Astrocyte (in vitro differentiated cells and primary cell): ENCODE measurements around the gene NSUN5. TPM values are rescaled to one million over a fixed set of nuclear protein-coding genes. Genes with fewer than 3 reads are reported as not detected.

Experiments used
- DNase-seq: peaks from one replicate; pipeline ENCODE4 v3.0.0-alpha.2; 2010; ENCODE audit warnings: low read depth
- FAIRE-seq: peaks from 2 replicates; lab custom pipeline; 2011; peaks lifted over from hg19 to GRCh38; lab: Jason Lieb, UNC
- H2AFZ ChIP-seq: 2 replicates; pipeline ENCODE4 v1.6.0; 2012; ENCODE audit warnings: low read depth, low read length, inconsistent platforms
- H3K27ac ChIP-seq: 2 replicates; pipeline ENCODE4 v1.5.1; 2011; ENCODE audit warnings: low read depth, low read length, inconsistent platforms
- H3K27me3 ChIP-seq: 2 replicates; pipeline ENCODE4 v1.6.0; 2011; ENCODE audit warnings: low read length, inconsistent platforms; ENCODE audit not compliant: insufficient read depth
- H3K36me3 ChIP-seq: 2 replicates; pipeline ENCODE4 v1.5.1; 2011; ENCODE audit warnings: low read length, inconsistent platforms; ENCODE audit not compliant: insufficient read depth
- H3K4me1 ChIP-seq: 2 replicates; pipeline ENCODE4 v1.5.1; 2011; ENCODE audit warnings: low read length, inconsistent platforms; ENCODE audit not compliant: insufficient read depth
- H3K4me2 ChIP-seq: 2 replicates; pipeline ENCODE4 v1.6.0; 2012; ENCODE audit warnings: low read length, inconsistent platforms
- H3K4me3 ChIP-seq: 2 replicates; pipeline ENCODE4 v1.5.1; 2011; ENCODE audit warnings: low read depth, mild to moderate bottlenecking, low read length, inconsistent platforms; ENCODE audit not compliant: insufficient read depth
- H3K79me2 ChIP-seq: 2 replicates; pipeline ENCODE4 v1.6.0; 2012; ENCODE audit warnings: mild to moderate bottlenecking, low read length, inconsistent platforms; ENCODE audit not compliant: insufficient read depth
- H3K9ac ChIP-seq: 2 replicates; pipeline ENCODE4 v1.6.0; 2012; ENCODE audit warnings: mild to moderate bottlenecking, low read length, inconsistent platforms
- H3K9me3 ChIP-seq: 2 replicates; pipeline ENCODE4 v1.5.1; 2012; ENCODE audit warnings: low read depth, mild to moderate bottlenecking, low read length, inconsistent platforms; ENCODE audit not compliant: insufficient read depth
- H4K20me1 ChIP-seq: 2 replicates; pipeline ENCODE4 v1.6.0; 2012; ENCODE audit warnings: low read length, inconsistent platforms; ENCODE audit not compliant: insufficient read depth
- H3K27ac Mint-ChIP-seq: one replicate; pipeline ENCODE4 v1.8.0; 2021; ENCODE audit warnings: mild to moderate bottlenecking, mixed read lengths; ENCODE audit not compliant: unreplicated experiment
- H3K27me3 Mint-ChIP-seq: one replicate; pipeline ENCODE4 v1.8.0; 2021; ENCODE audit warnings: low read depth, mixed read lengths; ENCODE audit not compliant: unreplicated experiment
- H3K36me3 Mint-ChIP-seq: one replicate; pipeline ENCODE4 v1.8.0; 2021; ENCODE audit warnings: low read depth, mixed read lengths; ENCODE audit not compliant: unreplicated experiment
- H3K4me1 Mint-ChIP-seq: one replicate; pipeline ENCODE4 v1.8.0; 2021; ENCODE audit warnings: low read depth, mixed read lengths; ENCODE audit not compliant: unreplicated experiment
- H3K4me3 Mint-ChIP-seq: one replicate; pipeline ENCODE4 v1.8.0; 2021; ENCODE audit warnings: mild to moderate bottlenecking, moderate library complexity, mixed read lengths; ENCODE audit not compliant: unreplicated experiment
- H3K9me3 Mint-ChIP-seq: one replicate; pipeline ENCODE4 v1.8.0; 2021; ENCODE audit warnings: mild to moderate bottlenecking, mixed read lengths; ENCODE audit not compliant: unreplicated experiment
- CTCF ChIP-seq: IDR thresholded peaks from 2 replicates; pipeline ENCODE4 v1.5.1; 2011; ENCODE audit warnings: low read depth, mild to moderate bottlenecking, inconsistent platforms, low read length, moderate library complexity; ENCODE audit not compliant: insufficient read depth
- EZH2 ChIP-seq: IDR thresholded peaks from 2 replicates; pipeline ENCODE4 v1.6.1; 2012; ENCODE audit warnings: mild to moderate bottlenecking, low read length, inconsistent platforms; ENCODE audit not compliant: insufficient read depth
- total RNA-seq: library from RNA; stranded (reverse); gene quantifications from 2 replicates; pipeline ENCODE4 v1.2.1, GENCODE V29; 2021

Gene NSUN5
- total RNA-seq, 1 donor from 2014 or later = 27.6 TPM

- Mint-ChIP-seq H3K4me1 (peaks cover 8% of the 10 kb centered on the region), H3K27me3 (peaks cover 4% of the 10 kb centered on the region), H3K9me3 (peaks cover 7% of the 10 kb centered on the region), H3K27ac (no peak overlapping the region), H3K4me3 (no peak overlapping the region), H3K36me3 (peaks cover 4% of the 10 kb centered on the region)
- no peak for DNase-seq
- no peak overlapping the region for H2AFZ ChIP-seq
- peaks cover 10% of the 10 kb centered on the region for H3K27me3 ChIP-seq
- no peaks in the 10 kb centered on the region for H3K36me3 ChIP-seq
- no peak overlapping the region for H3K9ac ChIP-seq
- TF ChIP-seq CTCF = no peak
- TF ChIP-seq EZH2 = no peak
- H4K20me1 ChIP-seq = no peaks in the 10 kb centered on the region
- no peaks in the 10 kb centered on the region for H3K79me2 ChIP-seq
- peaks cover 4% of the 10 kb centered on the region for H3K4me1 ChIP-seq
- no peak overlapping the region for H3K4me3 ChIP-seq
- FAIRE-seq = no peak
- H3K4me2 ChIP-seq = no peak overlapping the region
- H3K27ac ChIP-seq = no peak overlapping the region
- peaks cover 6% of the 10 kb centered on the region for H3K9me3 ChIP-seq
Observed at GRCh38 chr7:73354196-73354595, 45.6 kb upstream of the NSUN5 start.

- no peak for TF ChIP-seq CTCF
- no peak for TF ChIP-seq EZH2
- peaks cover 12% of the 10 kb centered on the region for H3K27me3 ChIP-seq
- no peaks in the 10 kb centered on the region for H3K36me3 ChIP-seq
- no peak overlapping the region for H3K4me3 ChIP-seq
- no peaks in the 10 kb centered on the region for H4K20me1 ChIP-seq
- peaks cover 3% of the 10 kb centered on the region for H3K4me1 ChIP-seq
- Mint-ChIP-seq H3K36me3 (peaks cover 4% of the 10 kb centered on the region), H3K4me3 (no peak overlapping the region), H3K27me3 (peaks cover 3% of the 10 kb centered on the region), H3K4me1 (peaks cover 8% of the 10 kb centered on the region), H3K9me3 (peaks cover 8% of the 10 kb centered on the region), H3K27ac (peak overlapping the region; percentile 41)
- no peak overlapping the region for H3K9ac ChIP-seq
- DNase-seq (no peak), FAIRE-seq (no peak)
- no peaks in the 10 kb centered on the region for H3K79me2 ChIP-seq
- H3K4me2 ChIP-seq = no peak overlapping the region
- no peak overlapping the region for H2AFZ ChIP-seq
- peaks cover 6% of the 10 kb centered on the region for H3K9me3 ChIP-seq
- no peak overlapping the region for H3K27ac ChIP-seq
Observed at GRCh38 chr7:73353243-73353642, 44.6 kb upstream of the NSUN5 start.

GRCh38 chr7:73352784-73353183, 44.2 kb upstream of the NSUN5 start:
- no peak overlapping the region for H3K4me3 Mint-ChIP-seq
- H3K27me3 Mint-ChIP-seq = no peaks in the 10 kb centered on the region
- H3K27me3 ChIP-seq = peaks cover 13% of the 10 kb centered on the region
- no peak for TF ChIP-seq CTCF
- TF ChIP-seq EZH2 = no peak
- no peaks in the 10 kb centered on the region for H3K4me1 ChIP-seq
- no peak overlapping the region for H3K4me3 ChIP-seq
- H3K27ac Mint-ChIP-seq = no peak overlapping the region
- no peak overlapping the region for H2AFZ ChIP-seq
- peaks cover 6% of the 10 kb centered on the region for H3K4me1 Mint-ChIP-seq
- no peak overlapping the region for H3K9ac ChIP-seq
- H4K20me1 ChIP-seq = no peaks in the 10 kb centered on the region
- no peak overlapping the region for H3K27ac ChIP-seq
- H3K36me3 ChIP-seq = no peaks in the 10 kb centered on the region
- no peaks in the 10 kb centered on the region for H3K79me2 ChIP-seq
- DNase-seq (no peak), FAIRE-seq (no peak)
- H3K36me3 Mint-ChIP-seq = peaks cover 4% of the 10 kb centered on the region
- peaks cover 6% of the 10 kb centered on the region for H3K9me3 ChIP-seq
- no peak overlapping the region for H3K4me2 ChIP-seq
- H3K9me3 Mint-ChIP-seq = peaks cover 11% of the 10 kb centered on the region
